Smooth muscle cell (in vitro differentiated cells): ENCODE measurements around the gene ABCC1. TPM values are rescaled to one million over a fixed set of nuclear protein-coding genes. Genes with fewer than 3 reads are reported as not detected.
"Not testable (repeated sequence)": the region's sequence is repeated elsewhere in the genome, so short reads cannot be mapped to it uniquely, and the experiment has no call there.

ENCODE experiments used
- DNase-seq: peaks from one replicate; lab custom pipeline; 2025; ENCODE audit not compliant: unreplicated experiment; lab: John Stamatoyannopoulos, UW
- H2AFZ ChIP-seq: fragments of 200-600 bp; sonication (generic); 2 replicates; pipeline ENCODE4 v1.6.0; 2016; ENCODE audit warnings: antibody characterized with exemption, low read depth, mild to moderate bottlenecking
- H3F3A ChIP-seq: fragments of 200-600 bp; sonication (generic); 2 replicates; pipeline ENCODE4 v1.6.0; 2017; ENCODE audit warnings: antibody characterized with exemption, low read depth
- H3K27ac ChIP-seq: fragments of 200-600 bp; sonication (generic); 2 replicates; pipeline ENCODE4 v1.5.1; 2016; ENCODE audit warnings: low read depth, mild to moderate bottlenecking
- H3K27me3 ChIP-seq: fragments of 200-600 bp; sonication (generic); 2 replicates; pipeline ENCODE4 v1.6.1; 2016; ENCODE audit warnings: low read depth, mild to moderate bottlenecking
- H3K36me3 ChIP-seq: fragments of 200-600 bp; sonication (generic); 2 replicates; pipeline ENCODE4 v1.5.1; 2016; ENCODE audit warnings: low read depth
- H3K4me1 ChIP-seq: fragments of 200-600 bp; sonication (generic); 2 replicates; pipeline ENCODE4 v1.5.1; 2016; ENCODE audit warnings: low read depth
- H3K4me2 ChIP-seq: fragments of 200-600 bp; sonication (generic); 2 replicates; pipeline ENCODE4 v1.6.0; 2016; ENCODE audit warnings: mild to moderate bottlenecking
- H3K4me3 ChIP-seq: fragments of 200-600 bp; sonication (generic); 2 replicates; pipeline ENCODE4 v1.5.1; 2016; ENCODE audit warnings: mild to moderate bottlenecking
- H3K79me2 ChIP-seq: fragments of 200-600 bp; sonication (generic); 2 replicates; pipeline ENCODE4 v1.6.0; 2016; ENCODE audit warnings: low read depth, mild to moderate bottlenecking
- H3K9ac ChIP-seq: fragments of 200-600 bp; sonication (generic); 2 replicates; pipeline ENCODE4 v1.6.0; 2016; ENCODE audit warnings: low read depth
- H3K9me3 ChIP-seq: fragments of 200-600 bp; sonication (generic); replicated peaks from 2 replicates; pipeline ENCODE4 v1.5.1; 2016; ENCODE audit warnings: low read depth
- H4K20me1 ChIP-seq: fragments of 200-600 bp; sonication (generic); 2 replicates; pipeline ENCODE4 v1.6.0; 2016; ENCODE audit warnings: low read depth
- CTCF ChIP-seq: fragments of 200-600 bp; sonication (generic); IDR thresholded peaks from 2 replicates; pipeline ENCODE4 v1.5.1; 2017; ENCODE audit warnings: borderline replicate concordance, mild to moderate bottlenecking, antibody characterized with exemption; ENCODE audit not compliant: insufficient read depth, poor library complexity, severe bottlenecking
- WGBS: methylation state at CpG from one replicate; pipeline ENCODE4 v1.1.7; 2016; ENCODE audit warnings: low lambda C conversion rate; 5-methylcytosine and 5-hydroxymethylcytosine counted together
- polyA plus RNA-seq: library from polyadenylated mRNA; unstranded; fragments of >200 nt; fragmentation: Nextera tagmentation; extraction: Ambion mirVana; gene quantifications from 2 replicates; pipeline ENCODE4 v1.2.1, GENCODE V29; 2016
- total RNA-seq: library from RNA; depleted of rRNA; stranded (reverse); fragments of >200 nt; gene quantifications from 2 replicates; pipeline ENCODE4 v1.2.3, GENCODE V29; 2014

Gene ABCC1
- total and polyA plus RNA-seq, 2 experiments from 2014 or later, result 10.2 to 22.7 TPM

- no peaks in the 10 kb centered on the region for H4K20me1 ChIP-seq
- H3K36me3 ChIP-seq, result no peaks in the 10 kb centered on the region
- no peaks in the 10 kb centered on the region for H3F3A ChIP-seq
- no peak for TF ChIP-seq CTCF
- no peaks in the 10 kb centered on the region for H3K9me3 ChIP-seq
- no peak overlapping the region for H3K9ac ChIP-seq
- no peaks in the 10 kb centered on the region for H3K79me2 ChIP-seq
- 96% methylated on average over 4 of the region's 4 CpGs for WGBS
- H3K4me2 ChIP-seq, result no peak overlapping the region
- H3K27ac ChIP-seq, result no peak overlapping the region
- no peaks in the 10 kb centered on the region for H3K27me3 ChIP-seq
- no peak for DNase-seq
- no peak overlapping the region for H3K4me3 ChIP-seq
- no peaks in the 10 kb centered on the region for H3K4me1 ChIP-seq
- no peak overlapping the region for H2AFZ ChIP-seq
Measured at GRCh38 chr16:16099320-16099719, 149.9 kb downstream of the ABCC1 start.

- DNase-seq, result no peak
- Histone ChIP-seq H3K4me2 (no peak overlapping the region), H3K27ac (no peak overlapping the region), H3K36me3 (no peaks in the 10 kb centered on the region), H3K4me1 (no peaks in the 10 kb centered on the region), H3K9ac (no peak overlapping the region), H3K9me3 (no peaks in the 10 kb centered on the region), H3K79me2 (no peaks in the 10 kb centered on the region), H2AFZ (no peak overlapping the region), H3K27me3 (no peaks in the 10 kb centered on the region), H3K4me3 (no peak overlapping the region), H4K20me1 (no peaks in the 10 kb centered on the region), H3F3A (no peaks in the 10 kb centered on the region)
- TF ChIP-seq CTCF, result no peak
- WGBS, result 93% methylated on average over 8 of the region's 8 CpGs
Measured at GRCh38 chr16:16100631-16101030, 151.2 kb downstream of the ABCC1 start.

- Histone ChIP-seq H3K9ac (no peak overlapping the region), H4K20me1 (no peaks in the 10 kb centered on the region), H3K36me3 (no peaks in the 10 kb centered on the region), H3K4me1 (no peaks in the 10 kb centered on the region), H3K9me3 (no peaks in the 10 kb centered on the region), H2AFZ (no peak overlapping the region), H3K4me3 (no peak overlapping the region), H3K27me3 (no peaks in the 10 kb centered on the region), H3K4me2 (no peak overlapping the region), H3F3A (no peaks in the 10 kb centered on the region), H3K79me2 (no peaks in the 10 kb centered on the region), H3K27ac (no peak overlapping the region)
- TF ChIP-seq CTCF, result no peak
- WGBS, result 99% methylated on average over 5 of the region's 5 CpGs
- DNase-seq, result no peak
Measured at GRCh38 chr16:16101585-16101984, 152.2 kb downstream of the ABCC1 start.

GRCh38 chr16:16102738-16103137, 153.3 kb downstream of the ABCC1 start:
- no peaks in the 10 kb centered on the region for H3F3A ChIP-seq
- no peaks in the 10 kb centered on the region for H3K4me1 ChIP-seq
- no peak overlapping the region for H3K27ac ChIP-seq
- no peak for DNase-seq
- no peaks in the 10 kb centered on the region for H4K20me1 ChIP-seq
- H3K36me3 ChIP-seq, result no peaks in the 10 kb centered on the region
- 100% methylated on average over 4 of the region's 4 CpGs for WGBS
- no peaks in the 10 kb centered on the region for H3K27me3 ChIP-seq
- no peak overlapping the region for H3K9ac ChIP-seq
- H3K4me2 ChIP-seq, result no peak overlapping the region
- no peaks in the 10 kb centered on the region for H3K9me3 ChIP-seq
- no peak for TF ChIP-seq CTCF
- H2AFZ ChIP-seq, result no peak overlapping the region
- no peaks in the 10 kb centered on the region for H3K79me2 ChIP-seq
- no peak overlapping the region for H3K4me3 ChIP-seq

GRCh38 chr16:16104132-16104803, 154.9 kb downstream of the ABCC1 start:
- H3K4me2 ChIP-seq, H4K20me1 ChIP-seq, H3K27me3 ChIP-seq, H2AFZ ChIP-seq, DNase-seq, H3K27ac ChIP-seq, H3K36me3 ChIP-seq, H3K9ac ChIP-seq, H3K4me1 ChIP-seq, H3F3A ChIP-seq, H3K79me2 ChIP-seq, H3K4me3 ChIP-seq, H3K9me3 ChIP-seq: not testable (repeated sequence)
- WGBS, result 94% methylated on average over 16 of the region's 16 CpGs

GRCh38 chr16:16104804-16105141, 155.4 kb downstream of the ABCC1 start:
- H3K4me1 ChIP-seq, H3K27me3 ChIP-seq, H3K27ac ChIP-seq, H3K9me3 ChIP-seq, H2AFZ ChIP-seq, H3K4me2 ChIP-seq, H3F3A ChIP-seq, H3K36me3 ChIP-seq, H4K20me1 ChIP-seq, DNase-seq, H3K79me2 ChIP-seq, H3K9ac ChIP-seq, H3K4me3 ChIP-seq: not testable (repeated sequence)
- 94% methylated on average over 14 of the region's 21 CpGs for WGBS
